ENCODE results near the gene PAGE2. TPM values are rescaled to one million over a fixed set of nuclear protein-coding genes. Genes with fewer than 3 reads are reported as not detected.

PAGE2 gene, protein sequence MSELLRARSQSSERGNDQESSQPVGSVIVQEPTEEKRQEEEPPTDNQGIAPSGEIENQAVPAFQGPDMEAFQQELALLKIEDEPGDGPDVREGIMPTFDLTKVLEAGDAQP
- not detected in 2 replicates for total RNA-seq

DNA sequence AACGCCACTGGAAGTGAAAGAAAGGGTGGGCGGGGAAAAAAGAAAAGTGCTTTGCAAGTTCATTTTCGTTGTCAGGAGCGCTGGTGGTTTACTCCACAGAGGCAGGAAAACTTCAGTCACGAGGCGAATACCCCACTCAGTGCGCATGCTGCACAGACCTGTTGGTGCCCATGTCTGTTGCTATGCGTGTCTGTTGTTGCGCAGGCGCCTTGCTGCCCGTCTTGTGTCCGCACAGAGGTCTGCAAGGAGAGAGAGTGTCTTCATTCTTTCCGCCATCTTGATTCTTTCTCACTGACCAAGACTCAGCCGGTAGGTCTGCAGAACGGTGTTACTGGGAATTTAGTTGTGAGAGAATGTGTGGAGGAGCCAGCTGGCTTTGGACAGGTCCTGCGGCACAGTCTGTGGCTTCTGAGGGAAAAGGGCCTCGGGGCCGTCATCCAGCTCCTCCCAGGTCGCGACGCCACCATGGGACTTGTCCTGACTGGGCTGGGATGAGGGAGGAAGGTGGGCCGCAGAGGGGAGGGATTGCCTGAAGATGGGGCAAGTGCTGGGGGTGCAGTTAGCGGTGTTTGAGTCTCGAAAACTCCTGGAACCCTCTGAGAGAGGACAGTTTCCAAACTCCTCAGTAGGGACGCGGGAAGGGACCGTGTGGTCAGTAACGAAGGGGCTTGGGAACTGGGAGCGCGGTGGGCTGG, at the start of gene PAGE2:
TSS of gene PAGE2 (plus strand) at position 224 of the 695 bp plus-strand sequence. CDS start 1,003 bp downstream, outside the sequence.

DNA sequence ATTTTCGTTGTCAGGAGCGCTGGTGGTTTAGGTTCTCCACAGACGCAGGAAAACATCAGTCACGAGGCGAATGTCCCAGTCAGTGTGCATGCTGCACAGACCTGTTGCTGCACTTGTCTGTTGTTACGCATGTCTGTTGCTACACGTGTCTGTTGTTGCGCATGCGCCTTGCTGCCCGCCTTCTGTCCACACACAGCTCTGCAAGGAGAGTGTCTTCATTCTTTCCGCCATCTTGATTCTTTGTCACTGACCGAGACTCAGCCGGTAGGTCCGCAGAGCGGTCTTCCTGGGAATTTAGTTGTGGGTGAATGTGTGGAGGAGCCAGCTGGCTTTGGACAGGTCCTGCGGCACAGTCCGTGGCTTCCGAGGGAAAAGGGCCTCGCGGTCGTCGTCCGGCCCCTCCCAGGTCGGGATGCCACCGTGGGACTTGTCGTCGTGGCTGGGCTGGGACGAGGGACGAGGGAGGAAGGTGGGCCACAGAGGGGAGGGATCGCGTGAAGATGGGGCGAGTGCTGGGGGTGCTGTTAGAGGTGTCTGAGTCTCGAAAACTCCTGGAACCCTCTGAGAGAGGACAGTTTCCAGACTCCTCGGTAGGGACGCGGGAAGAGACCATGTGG, 13.9 kb upstream of the PAGE2 start, which contains the start of gene PAGE2B:
TSS of gene PAGE2B (plus strand) at position 180 of the 617 bp plus-strand sequence. CDS start 1,012 bp downstream, outside the sequence.

Other genes with a start within 250 kb of the PAGE2 start
- gene TRO, start 168.2 kb upstream of the PAGE2 start, total RNA-seq, result 15.2 and 24.0 TPM in 2 replicates
- 0.23 and 0.43 TPM in 2 replicates for gene PFKFB1, start 94.8 kb upstream of the PAGE2 start, total RNA-seq
- gene APEX2, start 88.7 kb upstream of the PAGE2 start, total RNA-seq, result 9.8 and 11.9 TPM in 2 replicates
- gene ALAS2, start 58.0 kb upstream of the PAGE2 start, total RNA-seq, result not detected in 2 replicates
- gene PAGE2B, start 14.0 kb upstream of the PAGE2 start, total RNA-seq, result not detected in 2 replicates
- gene PAGE5, start 131.3 kb downstream of the PAGE2 start, total RNA-seq, result not detected in 2 replicates
- gene PAGE3, start 175.9 kb downstream of the PAGE2 start, total RNA-seq, result not detected in 2 replicates